ENCODE data around the gene MGAT5B. TPM values are rescaled to one million over a fixed set of nuclear protein-coding genes. Genes with fewer than 3 reads are reported as not detected.

MGAT5B gene
- total RNA-seq, 2 experiments from 2014 or later = 0.12 to 0.18 TPM

DNA sequence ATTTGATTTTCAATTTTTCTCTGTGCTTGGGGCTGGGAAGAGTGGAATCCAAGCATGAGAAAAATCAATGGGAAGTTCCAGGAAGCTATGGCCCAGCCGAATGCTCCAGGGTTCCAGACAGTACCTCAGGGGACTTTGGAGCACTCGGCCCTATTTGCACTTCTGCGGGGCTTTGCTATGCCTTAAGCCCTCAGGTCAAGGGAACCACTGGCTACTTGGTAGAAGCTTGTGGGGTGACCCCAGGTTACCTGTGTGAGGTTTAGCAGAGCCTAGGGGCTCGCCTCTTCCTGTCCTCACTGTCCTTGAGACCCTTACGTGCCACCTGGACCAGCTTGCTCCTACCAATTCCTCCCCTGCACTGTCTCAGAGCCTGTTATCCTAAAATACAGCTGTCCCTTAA lies 121.3 kb downstream of the MGAT5B start:
- Mint-ChIP-seq H3K9me3 (no peaks in the 10 kb centered on the region), H3K4me1 (peaks cover 6% of the 10 kb centered on the region), H3K4me3 (no peak overlapping the region), H3K36me3 (no peaks in the 10 kb centered on the region), H3K27ac (no peak overlapping the region), H3K27me3 (no peaks in the 10 kb centered on the region)
- DNase-seq = no peak

GRCh38 chr17:76992891-76993290 lies 124.7 kb downstream of the MGAT5B start:
- Mint-ChIP-seq H3K27me3 (no peaks in the 10 kb centered on the region), H3K4me1 (peaks cover 29% of the 10 kb centered on the region), H3K36me3 (no peaks in the 10 kb centered on the region), H3K4me3 (no peak overlapping the region), H3K9me3 (no peaks in the 10 kb centered on the region), H3K27ac (no peak overlapping the region)
- DNase-seq = no peak

DNA sequence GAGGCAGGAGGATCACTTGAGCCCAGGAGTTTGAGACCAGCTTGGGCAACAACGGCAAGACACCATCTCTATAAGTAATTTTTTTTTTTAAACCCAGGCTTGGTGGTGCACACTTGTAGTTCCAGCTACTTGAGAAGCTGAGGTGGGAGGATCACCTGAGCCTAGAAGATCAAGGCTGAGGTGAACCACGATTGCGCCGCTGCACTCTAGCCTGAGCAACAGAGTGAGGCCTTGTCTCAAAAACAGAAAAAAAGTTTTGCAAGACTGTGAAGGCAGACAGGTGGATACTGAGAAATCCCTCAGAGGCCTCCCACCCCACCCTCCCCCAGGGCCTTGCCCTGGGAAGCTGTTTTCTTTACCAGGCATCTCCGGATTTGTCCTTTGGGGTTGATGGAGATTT lies 125.4 kb downstream of the MGAT5B start:
- Mint-ChIP-seq H3K27ac (no peak overlapping the region), H3K27me3 (no peaks in the 10 kb centered on the region), H3K9me3 (no peaks in the 10 kb centered on the region), H3K4me1 (peaks cover 37% of the 10 kb centered on the region), H3K4me3 (no peak overlapping the region), H3K36me3 (no peaks in the 10 kb centered on the region)
- no peak for DNase-seq

- Mint-ChIP-seq H3K27ac (no peak overlapping the region), H3K27me3 (no peaks in the 10 kb centered on the region), H3K9me3 (no peaks in the 10 kb centered on the region), H3K4me3 (no peak overlapping the region), H3K4me1 (peaks cover 41% of the 10 kb centered on the region), H3K36me3 (no peaks in the 10 kb centered on the region)
- DNase-seq = no peak
These were observed 126.0 kb downstream of the MGAT5B start for GRCh38 chr17:76994237-76994637.

GRCh38 chr17:76995387-76996105 lies 127.3 kb downstream of the MGAT5B start:
- H3K4me3 Mint-ChIP-seq = no peak overlapping the region
- no peaks in the 10 kb centered on the region for H3K36me3 Mint-ChIP-seq
- no peaks in the 10 kb centered on the region for H3K27me3 Mint-ChIP-seq
- DNase-seq = no peak
- no peak overlapping the region for H3K27ac Mint-ChIP-seq
- peaks cover 44% of the 10 kb centered on the region for H3K4me1 Mint-ChIP-seq
- no peaks in the 10 kb centered on the region for H3K9me3 Mint-ChIP-seq

- no peaks in the 10 kb centered on the region for H3K9me3 Mint-ChIP-seq
- H3K27ac Mint-ChIP-seq = peak overlapping the region; percentile 93
- peak overlapping the region; percentile 41 for H3K4me3 Mint-ChIP-seq
- no peaks in the 10 kb centered on the region for H3K27me3 Mint-ChIP-seq
- no peak for DNase-seq
- H3K36me3 Mint-ChIP-seq = no peaks in the 10 kb centered on the region
- peaks cover 44% of the 10 kb centered on the region for H3K4me1 Mint-ChIP-seq
These were observed 128.8 kb downstream of the MGAT5B start for GRCh38 chr17:76996741-76997694.

- peak; percentile 66 for DNase-seq
- peak overlapping the region; percentile 93 for H3K27ac Mint-ChIP-seq
- no peaks in the 10 kb centered on the region for H3K27me3 Mint-ChIP-seq
- peaks cover 44% of the 10 kb centered on the region for H3K4me1 Mint-ChIP-seq
- no peaks in the 10 kb centered on the region for H3K36me3 Mint-ChIP-seq
- no peaks in the 10 kb centered on the region for H3K9me3 Mint-ChIP-seq
- H3K4me3 Mint-ChIP-seq = peak overlapping the region; percentile 54
These were observed 129.9 kb downstream of the MGAT5B start for GRCh38 chr17:76997981-76998531.

DNA sequence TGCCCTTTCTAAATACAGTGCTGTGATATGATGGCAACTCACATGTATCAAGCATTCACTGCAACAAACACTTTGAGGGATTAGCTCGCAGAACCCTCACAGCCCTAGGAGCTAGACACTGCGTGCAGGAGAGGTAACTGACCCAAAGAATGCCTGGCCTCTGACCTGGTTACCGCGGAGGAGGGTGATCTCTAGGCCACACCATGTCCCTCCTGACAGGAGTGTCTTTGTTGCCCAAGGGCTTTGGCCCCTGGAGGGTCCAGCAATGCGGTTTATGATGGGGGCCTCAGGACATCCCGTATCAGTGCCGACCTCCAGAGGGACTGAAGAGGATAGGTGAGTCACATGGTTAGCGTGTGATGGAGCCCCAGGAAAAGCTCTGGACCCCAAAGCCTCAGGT lies 130.6 kb downstream of the MGAT5B start:
- Mint-ChIP-seq H3K36me3 (no peaks in the 10 kb centered on the region), H3K27ac (peak overlapping the region; percentile 93), H3K9me3 (no peaks in the 10 kb centered on the region), H3K27me3 (no peaks in the 10 kb centered on the region), H3K4me3 (peak overlapping the region; percentile 54), H3K4me1 (peaks cover 44% of the 10 kb centered on the region)
- DNase-seq = no peak

Other genes with a start within 250 kb of the MGAT5B start
- gene ST6GALNAC1, start 224.6 kb upstream of the MGAT5B start, total RNA-seq = not detected
- 10 to 100 TPM; 13.7 to 14.8 TPM for gene MXRA7, start 157.4 kb upstream of the MGAT5B start, total RNA-seq
- 10 to 100 TPM; 54.6 to 55.8 TPM for gene JMJD6, start 141.8 kb upstream of the MGAT5B start, total RNA-seq
- 10 to 100 TPM; 30.0 to 30.6 TPM for gene METTL23, start 141.6 kb upstream of the MGAT5B start, total RNA-seq
- gene SRSF2, start 131.1 kb upstream of the MGAT5B start, total RNA-seq = 100 to 1,000 TPM; 549 to 571 TPM
- gene MFSD11, start 130.3 kb upstream of the MGAT5B start, total RNA-seq = 10 to 100 TPM; 14.4 to 16.0 TPM

All from activated naive CD8-positive, alpha-beta T cell treated with anti-CD3 and anti-CD28 coated beads for 36 hours (primary cell).